Osteocyte (in vitro differentiated cells): Measurements from ENCODE around the gene GPC5. TPM values are rescaled to one million over a fixed set of nuclear protein-coding genes. Genes with fewer than 3 reads are reported as not detected.
"Not testable (repeated sequence)": the region's sequence is repeated elsewhere in the genome, so short reads cannot be mapped to it uniquely, and the experiment has no call there.

Source experiments
- DNase-seq: peaks from one replicate; pipeline ENCODE4 v3.0.0; 2021; ENCODE audit warnings: mixed read lengths; ENCODE audit not compliant: unreplicated experiment; ENCODE audit errors: extremely low spot score
- H3K27ac Mint-ChIP-seq: one replicate; pipeline ENCODE4 v1.8.0; 2021; ENCODE audit warnings: mild to moderate bottlenecking, mixed read lengths; ENCODE audit not compliant: unreplicated experiment
- H3K27me3 Mint-ChIP-seq: one replicate; pipeline ENCODE4 v1.8.0; 2021; ENCODE audit warnings: mixed read lengths; ENCODE audit not compliant: unreplicated experiment
- H3K36me3 Mint-ChIP-seq: one replicate; pipeline ENCODE4 v1.8.0; 2021; ENCODE audit warnings: mixed read lengths; ENCODE audit not compliant: unreplicated experiment
- H3K4me1 Mint-ChIP-seq: one replicate; pipeline ENCODE4 v1.8.0; 2021; ENCODE audit warnings: mixed read lengths; ENCODE audit not compliant: unreplicated experiment
- H3K4me3 Mint-ChIP-seq: one replicate; pipeline ENCODE4 v1.8.0; 2021; ENCODE audit warnings: mild to moderate bottlenecking, moderate library complexity, mixed read lengths; ENCODE audit not compliant: unreplicated experiment
- H3K9me3 Mint-ChIP-seq: one replicate; pipeline ENCODE4 v1.8.0; 2021; ENCODE audit warnings: mixed read lengths; ENCODE audit not compliant: unreplicated experiment
- total RNA-seq: library from RNA; stranded (reverse); gene quantifications from 2 replicates; pipeline ENCODE4 v1.2.1, GENCODE V29; 2021
- TF ChIP-seq, protein P1 (sequence below): fragments of 200-600 bp; sonication (generic); IDR thresholded peaks from 2 replicates; pipeline ENCODE4 v1.5.0; 2021; ENCODE audit warnings: antibody characterized with exemption, mild to moderate bottlenecking, moderate library complexity

Gene GPC5
- total RNA-seq, 1 donor from 2014 or later: 12.9 TPM

DNA sequence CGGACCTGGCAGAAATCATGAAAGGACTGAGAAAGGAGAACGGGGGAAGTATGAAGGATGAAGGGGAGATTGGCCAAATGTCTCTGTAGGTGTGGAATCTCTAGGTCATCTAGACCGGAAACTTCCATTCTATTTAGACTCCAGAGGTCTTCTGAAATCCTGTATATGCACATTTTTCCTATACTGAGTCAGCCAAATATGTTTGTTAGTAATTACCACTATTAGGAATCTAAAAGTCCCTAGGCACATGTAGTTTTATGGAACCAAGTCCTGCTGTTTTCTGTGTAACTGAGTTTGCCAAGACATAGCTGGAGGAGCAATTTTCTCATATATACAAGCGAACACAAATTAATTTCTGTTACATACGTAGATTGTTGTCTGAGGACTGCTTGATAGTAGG, 498.1 kb downstream of the GPC5 start:
- no peaks in the 10 kb centered on the region for H3K4me1 Mint-ChIP-seq
- DNase-seq: no peak
- TF ChIP-seq, protein P1, sequence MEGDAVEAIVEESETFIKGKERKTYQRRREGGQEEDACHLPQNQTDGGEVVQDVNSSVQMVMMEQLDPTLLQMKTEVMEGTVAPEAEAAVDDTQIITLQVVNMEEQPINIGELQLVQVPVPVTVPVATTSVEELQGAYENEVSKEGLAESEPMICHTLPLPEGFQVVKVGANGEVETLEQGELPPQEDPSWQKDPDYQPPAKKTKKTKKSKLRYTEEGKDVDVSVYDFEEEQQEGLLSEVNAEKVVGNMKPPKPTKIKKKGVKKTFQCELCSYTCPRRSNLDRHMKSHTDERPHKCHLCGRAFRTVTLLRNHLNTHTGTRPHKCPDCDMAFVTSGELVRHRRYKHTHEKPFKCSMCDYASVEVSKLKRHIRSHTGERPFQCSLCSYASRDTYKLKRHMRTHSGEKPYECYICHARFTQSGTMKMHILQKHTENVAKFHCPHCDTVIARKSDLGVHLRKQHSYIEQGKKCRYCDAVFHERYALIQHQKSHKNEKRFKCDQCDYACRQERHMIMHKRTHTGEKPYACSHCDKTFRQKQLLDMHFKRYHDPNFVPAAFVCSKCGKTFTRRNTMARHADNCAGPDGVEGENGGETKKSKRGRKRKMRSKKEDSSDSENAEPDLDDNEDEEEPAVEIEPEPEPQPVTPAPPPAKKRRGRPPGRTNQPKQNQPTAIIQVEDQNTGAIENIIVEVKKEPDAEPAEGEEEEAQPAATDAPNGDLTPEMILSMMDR: no peak
- H3K27me3 Mint-ChIP-seq: no peaks in the 10 kb centered on the region
- H3K36me3 Mint-ChIP-seq: no peaks in the 10 kb centered on the region
- no peaks in the 10 kb centered on the region for H3K9me3 Mint-ChIP-seq
- H3K27ac Mint-ChIP-seq: no peak overlapping the region
- H3K4me3 Mint-ChIP-seq: no peak overlapping the region

DNA sequence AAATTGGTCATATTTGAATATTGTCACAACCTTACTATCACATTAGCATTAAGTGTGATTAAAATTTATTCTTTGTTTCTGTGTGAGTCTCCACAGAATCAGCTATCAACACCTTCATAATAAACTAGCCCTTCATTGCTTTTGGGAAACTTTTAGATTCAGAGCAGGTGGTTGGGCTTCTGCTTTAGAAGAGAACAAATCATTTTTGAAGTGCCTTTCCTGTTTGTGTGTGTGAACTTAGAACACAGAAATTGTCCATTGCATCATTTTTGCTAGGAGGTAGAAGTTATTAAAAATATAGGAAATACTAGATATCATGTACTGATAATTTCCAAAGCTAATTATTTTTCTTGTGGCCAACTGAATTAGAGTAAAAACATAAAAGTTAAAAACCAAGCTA, 500.6 kb downstream of the GPC5 start:
- not testable (repeated sequence) for H3K36me3 Mint-ChIP-seq, H3K4me3 Mint-ChIP-seq, H3K27me3 Mint-ChIP-seq, H3K9me3 Mint-ChIP-seq, H3K27ac Mint-ChIP-seq, DNase-seq, H3K4me1 Mint-ChIP-seq

DNA sequence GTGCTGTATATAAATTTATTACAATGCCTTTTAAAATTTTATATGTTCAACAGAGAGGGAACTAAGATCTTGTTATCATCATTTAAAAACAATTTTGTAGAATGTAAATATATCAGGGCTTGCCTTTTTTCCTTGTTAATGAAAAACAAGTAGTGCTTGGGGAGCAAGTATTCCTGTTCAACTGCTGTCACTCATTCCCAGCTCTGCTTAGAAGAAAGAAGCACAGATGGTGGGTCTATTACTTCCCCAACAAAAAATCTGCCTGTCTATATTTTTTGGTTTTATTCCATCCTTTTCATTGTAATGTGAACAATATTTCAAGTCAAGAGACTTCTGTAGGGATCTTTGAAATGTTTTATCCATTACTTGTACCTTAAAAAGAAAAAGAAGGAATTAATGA, 503.9 kb downstream of the GPC5 start:
- Mint-ChIP-seq H3K4me3 (no peak overlapping the region), H3K27me3 (no peaks in the 10 kb centered on the region), H3K9me3 (peaks cover 3% of the 10 kb centered on the region), H3K27ac (no peak overlapping the region), H3K4me1 (no peaks in the 10 kb centered on the region), H3K36me3 (no peaks in the 10 kb centered on the region)
- TF ChIP-seq, protein P1: no peak
- no peak for DNase-seq

DNA sequence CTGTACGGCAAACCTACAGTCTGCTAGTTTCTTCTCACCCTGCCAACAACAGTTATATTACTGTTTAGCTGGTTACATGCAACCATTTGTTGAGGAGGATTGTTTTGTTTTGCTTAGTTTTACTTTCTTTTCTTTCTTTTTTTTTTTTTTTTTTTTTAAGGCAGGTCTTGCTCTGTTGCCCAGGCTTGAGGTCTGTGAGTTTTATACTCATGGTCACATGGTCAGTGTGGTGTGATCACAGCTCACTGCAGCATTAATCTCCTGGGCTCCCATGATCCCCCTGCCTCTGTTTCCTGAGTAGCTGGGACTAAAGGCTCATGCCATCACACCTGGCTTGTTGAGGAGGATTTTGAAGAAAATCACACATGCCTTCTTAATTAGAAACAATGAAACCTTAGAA, 505.6 kb downstream of the GPC5 start:
- Mint-ChIP-seq H3K4me3 (no peak overlapping the region), H3K4me1 (no peaks in the 10 kb centered on the region), H3K27ac (no peak overlapping the region), H3K36me3 (no peaks in the 10 kb centered on the region), H3K27me3 (no peaks in the 10 kb centered on the region), H3K9me3 (peaks cover 3% of the 10 kb centered on the region)
- DNase-seq: no peak
- TF ChIP-seq, protein P1: no peak

DNA sequence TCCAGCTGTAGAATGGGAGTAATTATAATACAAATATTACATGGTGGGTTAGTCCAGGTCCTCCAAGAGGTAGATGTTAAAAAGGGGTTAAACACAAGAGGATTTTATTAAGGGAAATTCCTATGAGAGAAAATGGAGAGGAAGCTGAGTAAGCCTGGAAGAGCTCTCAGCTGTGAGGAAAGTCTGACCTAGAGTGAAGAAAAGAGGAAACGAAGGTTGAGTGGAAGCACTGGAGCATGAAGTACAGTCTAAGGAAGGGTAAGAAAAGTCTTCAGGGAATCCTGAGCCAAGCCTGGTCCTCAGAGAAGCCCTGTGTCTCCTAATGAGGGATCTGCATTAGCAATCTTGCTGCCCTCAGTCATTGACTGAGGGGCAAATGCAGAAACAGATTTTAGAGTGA, 506.2 kb downstream of the GPC5 start:
- Mint-ChIP-seq H3K9me3 (peaks cover 3% of the 10 kb centered on the region), H3K27ac (no peak overlapping the region), H3K27me3 (no peaks in the 10 kb centered on the region), H3K36me3 (no peaks in the 10 kb centered on the region), H3K4me1 (no peaks in the 10 kb centered on the region), H3K4me3 (no peak overlapping the region)
- TF ChIP-seq, protein P1: no peak
- DNase-seq: no peak

DNA sequence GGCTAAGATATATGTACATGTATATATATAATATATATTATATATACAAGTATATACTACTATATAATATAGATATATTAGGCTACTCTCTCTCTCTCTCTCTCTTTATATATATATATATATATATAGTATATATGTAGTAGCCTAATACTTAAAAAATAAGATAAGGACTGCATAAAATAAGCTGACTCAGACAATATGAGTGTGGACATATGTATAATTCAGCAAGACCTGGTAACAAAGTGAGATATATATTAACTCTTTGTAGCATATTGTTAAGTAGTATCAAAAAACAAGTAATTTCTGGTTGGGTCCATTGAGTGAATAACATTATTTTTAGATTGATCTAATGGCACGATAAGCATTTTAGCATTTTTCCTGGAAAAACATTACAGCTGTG, 509.0 kb downstream of the GPC5 start:
- TF ChIP-seq, protein P1: no peak
- no peak for DNase-seq
- H3K4me3 Mint-ChIP-seq: no peak overlapping the region
- H3K27me3 Mint-ChIP-seq: no peaks in the 10 kb centered on the region
- H3K36me3 Mint-ChIP-seq: no peaks in the 10 kb centered on the region
- H3K27ac Mint-ChIP-seq: no peak overlapping the region
- no peaks in the 10 kb centered on the region for H3K4me1 Mint-ChIP-seq
- H3K9me3 Mint-ChIP-seq: peaks cover 3% of the 10 kb centered on the region
